Measurements from ENCODE around the gene ZNF324B. TPM values are rescaled to one million over a fixed set of nuclear protein-coding genes. Genes with fewer than 3 reads are reported as not detected.

ZNF324B gene
- total RNA-seq, 1 donor from 2014 or later, result 6.3 TPM

GRCh38 chr19:58500242-58500641 is 48.8 kb downstream of the ZNF324B start:
- Mint-ChIP-seq H3K4me3 (ENCODE audit: unreplicated experiment) (peak overlapping the region; percentile 91), H3K4me1 (ENCODE audit: low read depth) (peaks cover 15% of the 10 kb centered on the region), H3K36me3 (ENCODE audit: low read depth) (no peaks in the 10 kb centered on the region), H3K27ac (ENCODE audit: unreplicated experiment) (no peak overlapping the region), H3K27me3 (ENCODE audit: low read depth) (no peaks in the 10 kb centered on the region), H3K9me3 (ENCODE audit: low read depth) (no peaks in the 10 kb centered on the region)
- DNase-seq (ENCODE audit: low spot score), result no peak
- TF ChIP-seq CTCF (IDR thresholded peaks at IDR 0.05), result no peak

Other genes starting within 250 kb of the ZNF324B start
- gene ZNF544, start 222.7 kb upstream of the ZNF324B start, total RNA-seq, result 16.2 to 24.7 TPM (median 17.4 TPM) in 3 replicates
- gene ZNF8, start 172.7 kb upstream of the ZNF324B start, total RNA-seq, result 7.9 to 9.2 TPM (median 8.1 TPM) in 3 replicates
- 25.3 to 29.4 TPM (median 26.0 TPM) in 3 replicates for gene ERVK3-1, start 146.2 kb upstream of the ZNF324B start, total RNA-seq
- gene ZSCAN22, start 124.6 kb upstream of the ZNF324B start, total RNA-seq, result 2.8 to 3.2 TPM (median 3.0 TPM) in 3 replicates
- 49.7 to 53.8 TPM (median 50.2 TPM) in 3 replicates for gene A1BG, start 98.1 kb upstream of the ZNF324B start, total RNA-seq
- gene ZNF497, start 88.9 kb upstream of the ZNF324B start, total RNA-seq, result 0.65 to 0.69 TPM (median 0.68 TPM) in 3 replicates
- 2.0 to 3.5 TPM (median 2.5 TPM) in 3 replicates for gene ZNF837, start 70.6 kb upstream of the ZNF324B start, total RNA-seq
- gene RPS5, start 64.4 kb upstream of the ZNF324B start, total RNA-seq, result 624 to 792 TPM (median 634 TPM) in 3 replicates
- not detected in 3 replicates for gene RNF225, start 56.0 kb upstream of the ZNF324B start, total RNA-seq
- gene ZNF584, start 43.0 kb upstream of the ZNF324B start, total RNA-seq, result 10.2 to 11.1 TPM (median 10.7 TPM) in 3 replicates
- gene ZNF132, start 11.5 kb upstream of the ZNF324B start, total RNA-seq, result 1.5 to 1.8 TPM (median 1.6 TPM) in 3 replicates
- gene ZNF324, start 15.5 kb downstream of the ZNF324B start, total RNA-seq, result 10.8 to 12.6 TPM (median 11.3 TPM) in 3 replicates
- 9.3 to 12.2 TPM (median 9.5 TPM) in 3 replicates for gene ZNF446, start 24.7 kb downstream of the ZNF324B start, total RNA-seq
- gene SLC27A5, start 60.4 kb downstream of the ZNF324B start, total RNA-seq, result 4.7 to 9.5 TPM (median 9.3 TPM) in 3 replicates
- gene ZBTB45, start 68.2 kb downstream of the ZNF324B start, total RNA-seq, result 15.6 to 17.2 TPM (median 15.9 TPM) in 3 replicates
- 215 to 286 TPM (median 228 TPM) in 3 replicates for gene TRIM28, start 92.4 kb downstream of the ZNF324B start, total RNA-seq
- 85.1 to 99.4 TPM (median 85.9 TPM) in 3 replicates for gene CHMP2A, start 103.5 kb downstream of the ZNF324B start, total RNA-seq
- 70.3 to 80.7 TPM (median 76.3 TPM) in 3 replicates for gene UBE2M, start 107.0 kb downstream of the ZNF324B start, total RNA-seq
- gene MZF1, start 121.7 kb downstream of the ZNF324B start, total RNA-seq, result 15.2 to 22.3 TPM (median 15.8 TPM) in 3 replicates

All from chondrocyte (in vitro differentiated cells).